ENCODE results near the gene FOXR1.
"Not testable (repeated sequence)": the region's sequence is repeated elsewhere in the genome, so short reads cannot be mapped to it uniquely, and the experiment has no call there.

- TF ChIP-seq, protein P1, sequence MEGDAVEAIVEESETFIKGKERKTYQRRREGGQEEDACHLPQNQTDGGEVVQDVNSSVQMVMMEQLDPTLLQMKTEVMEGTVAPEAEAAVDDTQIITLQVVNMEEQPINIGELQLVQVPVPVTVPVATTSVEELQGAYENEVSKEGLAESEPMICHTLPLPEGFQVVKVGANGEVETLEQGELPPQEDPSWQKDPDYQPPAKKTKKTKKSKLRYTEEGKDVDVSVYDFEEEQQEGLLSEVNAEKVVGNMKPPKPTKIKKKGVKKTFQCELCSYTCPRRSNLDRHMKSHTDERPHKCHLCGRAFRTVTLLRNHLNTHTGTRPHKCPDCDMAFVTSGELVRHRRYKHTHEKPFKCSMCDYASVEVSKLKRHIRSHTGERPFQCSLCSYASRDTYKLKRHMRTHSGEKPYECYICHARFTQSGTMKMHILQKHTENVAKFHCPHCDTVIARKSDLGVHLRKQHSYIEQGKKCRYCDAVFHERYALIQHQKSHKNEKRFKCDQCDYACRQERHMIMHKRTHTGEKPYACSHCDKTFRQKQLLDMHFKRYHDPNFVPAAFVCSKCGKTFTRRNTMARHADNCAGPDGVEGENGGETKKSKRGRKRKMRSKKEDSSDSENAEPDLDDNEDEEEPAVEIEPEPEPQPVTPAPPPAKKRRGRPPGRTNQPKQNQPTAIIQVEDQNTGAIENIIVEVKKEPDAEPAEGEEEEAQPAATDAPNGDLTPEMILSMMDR (IDR thresholded peaks at IDR 0.05) = not testable (repeated sequence)
- not testable (repeated sequence) for TF ChIP-seq POLR2A (IDR thresholded peaks at IDR 0.05)
Measured at GRCh38 chr11:119017377-119017776, 45.8 kb downstream of the FOXR1 start.
